GM23338 (cell line): ENCODE data around the gene LYST.

Experiments
- CREB1 ChIP-seq: fragments of 250-450 bp; sonication (Bioruptor Pico); IDR thresholded peaks from 2 replicates; pipeline ENCODE4 v1.5.0; 2020; ENCODE audit warnings: low read depth, mild to moderate bottlenecking, moderate library complexity
- EZH2 ChIP-seq: fragments of 200-600 bp; sonication (generic); IDR thresholded peaks from one replicate; pipeline ENCODE4 v1.8.0; 2017; ENCODE audit warnings: antibody characterized with exemption, mild to moderate bottlenecking, low read depth; ENCODE audit not compliant: unreplicated experiment
- JUNB ChIP-seq: IDR thresholded peaks from one replicate; pipeline ENCODE4 v1.6.1; 2016; ENCODE audit warnings: antibody characterized with exemption; ENCODE audit not compliant: unreplicated experiment
- POLR2AphosphoS5 ChIP-seq: IDR thresholded peaks from 2 replicates; pipeline ENCODE4 v1.6.1; 2016; ENCODE audit warnings: antibody characterized with exemption, low read depth
- ZNF114 ChIP-seq: fragments of 250-450 bp; sonication (Bioruptor Pico); IDR thresholded peaks from 2 replicates; pipeline ENCODE4 v1.5.0; 2020; ENCODE audit warnings: mild to moderate bottlenecking, moderate library complexity
- TF ChIP-seq, protein P1 (sequence below), 2 experiments: fragments of 200-600 bp in 1 of 2; sonication (generic) in 1 of 2; conservative IDR thresholded peaks; 2 replicates each; pipeline versions ENCODE4 v1.5.1 to v1.6.1; 2016 to 2017; ENCODE audit warnings: antibody characterized with exemption in 2 of 2, low read depth in 2 of 2, mild to moderate bottlenecking in 2 of 2, moderate library complexity in 1 of 2
- TF ChIP-seq, protein P2 (sequence below): IDR thresholded peaks from one replicate; pipeline ENCODE4 v1.6.1; 2018; ENCODE audit warnings: antibody characterized with exemption; ENCODE audit not compliant: unreplicated experiment
- TF ChIP-seq, protein P3 (sequence below): IDR thresholded peaks from 2 replicates; pipeline ENCODE4 v1.6.1; 2016; ENCODE audit warnings: antibody characterized with exemption

DNA sequence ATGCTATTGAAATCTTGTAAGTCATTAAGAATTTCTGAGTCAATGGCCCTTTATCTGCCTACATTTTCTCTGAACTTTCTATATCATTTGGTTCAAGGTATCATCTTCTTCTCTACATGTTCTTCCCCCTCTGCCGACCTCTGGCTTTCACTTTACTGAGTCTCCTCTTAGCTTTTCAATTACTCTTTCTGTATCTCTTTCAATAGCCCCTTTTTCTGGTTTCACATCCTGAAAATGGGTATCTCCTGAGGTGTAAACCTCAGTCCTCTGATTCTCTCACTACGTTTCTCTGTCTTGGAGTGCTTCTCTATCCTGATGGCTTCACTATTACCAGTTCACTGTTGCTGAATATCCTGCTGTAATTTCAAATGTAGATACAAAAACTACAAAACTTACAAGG is 98.9 kb downstream of the LYST start:
- TF ChIP-seq POLR2AphosphoS5 = no peak
- TF ChIP-seq, protein P1, sequence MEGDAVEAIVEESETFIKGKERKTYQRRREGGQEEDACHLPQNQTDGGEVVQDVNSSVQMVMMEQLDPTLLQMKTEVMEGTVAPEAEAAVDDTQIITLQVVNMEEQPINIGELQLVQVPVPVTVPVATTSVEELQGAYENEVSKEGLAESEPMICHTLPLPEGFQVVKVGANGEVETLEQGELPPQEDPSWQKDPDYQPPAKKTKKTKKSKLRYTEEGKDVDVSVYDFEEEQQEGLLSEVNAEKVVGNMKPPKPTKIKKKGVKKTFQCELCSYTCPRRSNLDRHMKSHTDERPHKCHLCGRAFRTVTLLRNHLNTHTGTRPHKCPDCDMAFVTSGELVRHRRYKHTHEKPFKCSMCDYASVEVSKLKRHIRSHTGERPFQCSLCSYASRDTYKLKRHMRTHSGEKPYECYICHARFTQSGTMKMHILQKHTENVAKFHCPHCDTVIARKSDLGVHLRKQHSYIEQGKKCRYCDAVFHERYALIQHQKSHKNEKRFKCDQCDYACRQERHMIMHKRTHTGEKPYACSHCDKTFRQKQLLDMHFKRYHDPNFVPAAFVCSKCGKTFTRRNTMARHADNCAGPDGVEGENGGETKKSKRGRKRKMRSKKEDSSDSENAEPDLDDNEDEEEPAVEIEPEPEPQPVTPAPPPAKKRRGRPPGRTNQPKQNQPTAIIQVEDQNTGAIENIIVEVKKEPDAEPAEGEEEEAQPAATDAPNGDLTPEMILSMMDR (conservative IDR thresholded peaks at IDR 0.05; ENCODE audit: low read depth in 2 of 2) = no peak
- TF ChIP-seq, protein P2, sequence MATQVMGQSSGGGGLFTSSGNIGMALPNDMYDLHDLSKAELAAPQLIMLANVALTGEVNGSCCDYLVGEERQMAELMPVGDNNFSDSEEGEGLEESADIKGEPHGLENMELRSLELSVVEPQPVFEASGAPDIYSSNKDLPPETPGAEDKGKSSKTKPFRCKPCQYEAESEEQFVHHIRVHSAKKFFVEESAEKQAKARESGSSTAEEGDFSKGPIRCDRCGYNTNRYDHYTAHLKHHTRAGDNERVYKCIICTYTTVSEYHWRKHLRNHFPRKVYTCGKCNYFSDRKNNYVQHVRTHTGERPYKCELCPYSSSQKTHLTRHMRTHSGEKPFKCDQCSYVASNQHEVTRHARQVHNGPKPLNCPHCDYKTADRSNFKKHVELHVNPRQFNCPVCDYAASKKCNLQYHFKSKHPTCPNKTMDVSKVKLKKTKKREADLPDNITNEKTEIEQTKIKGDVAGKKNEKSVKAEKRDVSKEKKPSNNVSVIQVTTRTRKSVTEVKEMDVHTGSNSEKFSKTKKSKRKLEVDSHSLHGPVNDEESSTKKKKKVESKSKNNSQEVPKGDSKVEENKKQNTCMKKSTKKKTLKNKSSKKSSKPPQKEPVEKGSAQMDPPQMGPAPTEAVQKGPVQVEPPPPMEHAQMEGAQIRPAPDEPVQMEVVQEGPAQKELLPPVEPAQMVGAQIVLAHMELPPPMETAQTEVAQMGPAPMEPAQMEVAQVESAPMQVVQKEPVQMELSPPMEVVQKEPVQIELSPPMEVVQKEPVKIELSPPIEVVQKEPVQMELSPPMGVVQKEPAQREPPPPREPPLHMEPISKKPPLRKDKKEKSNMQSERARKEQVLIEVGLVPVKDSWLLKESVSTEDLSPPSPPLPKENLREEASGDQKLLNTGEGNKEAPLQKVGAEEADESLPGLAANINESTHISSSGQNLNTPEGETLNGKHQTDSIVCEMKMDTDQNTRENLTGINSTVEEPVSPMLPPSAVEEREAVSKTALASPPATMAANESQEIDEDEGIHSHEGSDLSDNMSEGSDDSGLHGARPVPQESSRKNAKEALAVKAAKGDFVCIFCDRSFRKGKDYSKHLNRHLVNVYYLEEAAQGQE = no peak
- TF ChIP-seq, protein P3, sequence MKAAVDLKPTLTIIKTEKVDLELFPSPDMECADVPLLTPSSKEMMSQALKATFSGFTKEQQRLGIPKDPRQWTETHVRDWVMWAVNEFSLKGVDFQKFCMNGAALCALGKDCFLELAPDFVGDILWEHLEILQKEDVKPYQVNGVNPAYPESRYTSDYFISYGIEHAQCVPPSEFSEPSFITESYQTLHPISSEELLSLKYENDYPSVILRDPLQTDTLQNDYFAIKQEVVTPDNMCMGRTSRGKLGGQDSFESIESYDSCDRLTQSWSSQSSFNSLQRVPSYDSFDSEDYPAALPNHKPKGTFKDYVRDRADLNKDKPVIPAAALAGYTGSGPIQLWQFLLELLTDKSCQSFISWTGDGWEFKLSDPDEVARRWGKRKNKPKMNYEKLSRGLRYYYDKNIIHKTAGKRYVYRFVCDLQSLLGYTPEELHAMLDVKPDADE = no peak
- no peak for TF ChIP-seq ZNF114 (CRISPR knock-in tag)
- TF ChIP-seq EZH2 = no peak
- no peak for TF ChIP-seq CREB1 (CRISPR knock-in tag)
- TF ChIP-seq JUNB = no peak
